Spinal cord (tissue), 10 donors: ENCODE data around the gene MPG. TPM values are rescaled to one million over a fixed set of nuclear protein-coding genes. Genes with fewer than 3 reads are reported as not detected.

Source experiments
- DNase-seq, 6 donors: peaks; one replicate each; pipeline versions ENCODE4 v3.0.0 to v3.0.0-alpha.2; 2013 to 2015; ENCODE audit warnings: low spot score in 6 of 6, low read depth in 4 of 6
- H3K27ac ChIP-seq: one replicate; pipeline ENCODE4 v1.5.1; 2013; ENCODE audit warnings: low read depth, low read length, control low read depth
- H3K27me3 ChIP-seq: one replicate; pipeline ENCODE4 v1.6.1; 2013; ENCODE audit warnings: low read length; ENCODE audit not compliant: control insufficient read depth, insufficient read depth
- H3K36me3 ChIP-seq: one replicate; pipeline ENCODE4 v1.6.1; 2013; ENCODE audit warnings: low read length; ENCODE audit not compliant: control insufficient read depth, insufficient read depth
- H3K4me1 ChIP-seq: one replicate; pipeline ENCODE4 v1.6.1; 2013; ENCODE audit warnings: low read length; ENCODE audit not compliant: control insufficient read depth, insufficient read depth
- H3K4me3 ChIP-seq: one replicate; pipeline ENCODE4 v1.5.1; 2013; ENCODE audit warnings: low read depth, low read length, control low read depth
- H3K9me3 ChIP-seq: one replicate; pipeline ENCODE4 v1.6.1; 2013; ENCODE audit warnings: low read length; ENCODE audit not compliant: control insufficient read depth, insufficient read depth
- WGBS: methylation state at CpG from one replicate; pipeline ENCODE4 v1.1.5; 2013; ENCODE audit warnings: missing lambda C conversion rate; ENCODE audit not compliant: insufficient coverage; 5-methylcytosine and 5-hydroxymethylcytosine counted together
- polyA plus RNA-seq, 2 donors: library from polyadenylated mRNA; unstranded; fragments of 120-200 nt; gene quantifications; one replicate each; pipeline ENCODE4 v1.2.1, GENCODE V29; 2013; ENCODE audit not compliant: insufficient read length in 2 of 2
- total RNA-seq, 2 donors: library from RNA; depleted of rRNA in 1 of 2; stranded (reverse); fragments of 120-200 nt in 1 of 2; fragments of >200 nt in 1 of 2; gene quantifications; one replicate each; pipeline versions ENCODE4 v1.2.3 to v1.2.4, GENCODE V29; 2013 to 2014
- donor health status: healthy.

MPG gene
- total and polyA plus RNA-seq, 4 donors = 43.8 to 54.2 (median 46.4) TPM

DNA sequence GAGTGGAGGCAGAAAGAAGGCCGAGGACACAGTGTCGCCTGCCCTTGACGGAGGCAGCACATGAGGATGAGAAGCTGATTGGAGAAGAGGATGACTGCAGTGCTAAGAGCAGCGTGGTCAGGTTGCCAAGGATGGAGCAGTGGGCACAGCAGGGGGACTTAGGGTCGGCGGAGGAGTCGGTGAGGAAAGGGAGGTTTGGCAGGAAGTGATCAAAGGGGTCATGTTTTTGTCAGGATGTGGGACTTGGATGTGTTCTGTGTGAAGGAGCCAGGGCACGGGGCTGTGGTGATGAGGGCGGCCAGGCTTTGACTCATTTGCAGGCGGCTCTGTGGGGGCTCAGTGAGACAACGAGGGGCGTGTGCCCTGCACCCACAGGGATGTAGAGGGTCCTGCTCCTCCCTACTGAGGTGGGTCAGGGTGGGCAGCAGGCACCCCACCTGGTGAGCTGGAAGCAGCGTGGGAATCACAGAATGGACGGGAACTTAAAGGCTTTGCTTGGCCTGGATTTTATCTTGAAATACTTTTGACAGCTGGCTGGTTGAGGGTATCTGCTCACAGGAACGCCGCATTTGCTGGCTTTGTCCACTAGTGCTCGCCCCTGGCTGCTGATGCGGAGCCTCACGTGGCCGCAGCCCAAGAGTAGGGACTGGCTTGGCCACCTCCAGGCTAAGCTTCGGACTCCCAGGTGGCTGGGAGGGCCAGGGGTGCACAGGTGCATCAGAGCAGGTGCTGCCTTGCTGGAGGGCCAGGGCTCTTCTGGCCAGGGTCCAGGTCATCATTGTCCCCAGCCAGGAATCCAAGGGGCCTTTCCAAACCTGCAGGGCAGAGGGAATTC lies 6.0 kb downstream of the MPG start:
- H3K27me3 ChIP-seq = no peaks in the 10 kb centered on the region
- H3K9me3 ChIP-seq = no peaks in the 10 kb centered on the region
- no peak overlapping the region for H3K4me3 ChIP-seq
- H3K27ac ChIP-seq = peak overlapping the region; percentile 11
- WGBS = 65% methylated on average over 21 of the region's 21 CpGs
- peaks cover 93% of the 10 kb centered on the region for H3K36me3 ChIP-seq
- DNase-seq = no peak
- H3K4me1 ChIP-seq = peaks cover 34% of the 10 kb centered on the region

DNA sequence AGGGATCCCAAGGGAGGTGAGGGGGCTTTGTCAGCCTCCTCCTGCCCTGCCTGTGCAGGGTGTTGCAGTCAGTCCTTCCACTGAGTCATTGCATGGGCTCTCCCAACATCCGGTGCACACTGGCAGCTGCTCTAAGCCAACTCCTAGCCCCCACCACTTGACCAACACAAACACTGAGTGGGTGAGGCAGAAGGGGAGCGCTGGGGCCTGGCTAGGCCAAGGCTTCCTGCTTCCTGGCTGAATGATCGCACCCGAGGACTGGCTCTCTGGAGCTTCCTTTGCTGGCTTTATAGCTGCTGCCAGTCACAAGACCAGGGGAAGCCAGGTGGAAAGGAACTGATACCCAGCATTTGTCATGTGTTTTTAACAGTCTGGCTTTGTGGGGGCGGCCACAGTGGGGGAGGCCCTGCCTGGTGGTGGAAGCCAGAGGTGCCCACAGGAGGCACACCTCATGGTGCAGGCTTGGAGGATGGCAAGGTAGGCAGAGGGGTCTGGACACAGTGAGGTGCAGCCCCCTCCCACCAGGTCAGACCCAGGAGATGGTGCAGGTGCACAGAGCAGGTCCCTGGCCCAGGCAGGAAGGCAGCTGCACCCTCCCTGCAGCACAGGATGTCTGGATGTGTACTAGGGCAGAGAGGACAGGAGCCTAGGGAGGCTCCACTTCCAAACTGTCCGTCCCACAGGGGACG lies 6.8 kb downstream of the MPG start:
- no peak for DNase-seq
- H3K36me3 ChIP-seq = peaks cover 93% of the 10 kb centered on the region
- no peaks in the 10 kb centered on the region for H3K9me3 ChIP-seq
- no peaks in the 10 kb centered on the region for H3K27me3 ChIP-seq
- peaks cover 26% of the 10 kb centered on the region for H3K4me1 ChIP-seq
- 80% methylated on average over 7 of the region's 7 CpGs for WGBS
- no peak overlapping the region for H3K4me3 ChIP-seq
- H3K27ac ChIP-seq = peak overlapping the region; percentile 11

GRCh38 chr16:85407-85782 lies 7.4 kb downstream of the MPG start:
- H3K4me1 ChIP-seq = peaks cover 28% of the 10 kb centered on the region
- no peak overlapping the region for H3K4me3 ChIP-seq
- H3K9me3 ChIP-seq = no peaks in the 10 kb centered on the region
- peaks cover 93% of the 10 kb centered on the region for H3K36me3 ChIP-seq
- DNase-seq = no peak
- H3K27me3 ChIP-seq = no peaks in the 10 kb centered on the region
- no peak overlapping the region for H3K27ac ChIP-seq
- 94% methylated on average over 18 of the region's 18 CpGs for WGBS

GRCh38 chr16:85865-86264 lies 7.8 kb downstream of the MPG start:
- no peak overlapping the region for H3K27ac ChIP-seq
- peaks cover 90% of the 10 kb centered on the region for H3K36me3 ChIP-seq
- H3K9me3 ChIP-seq = no peaks in the 10 kb centered on the region
- no peak overlapping the region for H3K4me3 ChIP-seq
- no peak for DNase-seq
- H3K27me3 ChIP-seq = no peaks in the 10 kb centered on the region
- H3K4me1 ChIP-seq = peaks cover 32% of the 10 kb centered on the region
- 84% methylated on average over 9 of the region's 9 CpGs for WGBS

- Histone ChIP-seq H3K4me1 (peaks cover 39% of the 10 kb centered on the region), H3K27ac (no peak overlapping the region), H3K9me3 (no peaks in the 10 kb centered on the region), H3K27me3 (no peaks in the 10 kb centered on the region), H3K36me3 (peaks cover 85% of the 10 kb centered on the region), H3K4me3 (no peak overlapping the region)
- no peak for DNase-seq
- 86% methylated on average over 19 of the region's 23 CpGs for WGBS
Measured at GRCh38 chr16:86483-86952, 8.5 kb downstream of the MPG start.

DNA sequence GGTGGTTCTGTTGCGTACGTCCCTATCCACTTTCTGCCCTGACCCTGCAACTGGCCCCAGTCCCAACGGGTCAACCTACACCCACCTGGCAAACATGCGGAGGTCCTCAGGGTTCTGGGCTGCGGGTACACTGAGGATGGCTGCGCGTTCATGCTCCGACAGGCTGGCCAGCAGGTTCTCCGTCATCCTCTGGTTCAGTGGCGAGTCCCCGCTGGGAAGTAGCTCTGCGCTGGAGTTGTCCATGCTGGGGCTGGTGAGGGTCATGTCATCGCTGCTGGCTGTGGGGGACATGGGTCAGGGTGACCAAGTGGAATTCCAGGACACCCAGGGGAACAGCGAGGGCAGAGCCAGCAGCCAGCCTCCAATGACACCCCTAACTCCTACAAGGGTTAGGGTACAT lies 10.6 kb downstream of the MPG start:
- DNase-seq = no peak
- H3K4me3 ChIP-seq = no peak overlapping the region
- no peaks in the 10 kb centered on the region for H3K9me3 ChIP-seq
- peaks cover 57% of the 10 kb centered on the region for H3K4me1 ChIP-seq
- peaks cover 86% of the 10 kb centered on the region for H3K36me3 ChIP-seq
- H3K27ac ChIP-seq = no peak overlapping the region
- H3K27me3 ChIP-seq = no peaks in the 10 kb centered on the region
- 97% methylated on average over 12 of the region's 14 CpGs for WGBS

GRCh38 chr16:89391-90302 lies 11.6 kb downstream of the MPG start:
- Histone ChIP-seq H3K36me3 (peaks cover 85% of the 10 kb centered on the region), H3K27ac (no peak overlapping the region)

DNA sequence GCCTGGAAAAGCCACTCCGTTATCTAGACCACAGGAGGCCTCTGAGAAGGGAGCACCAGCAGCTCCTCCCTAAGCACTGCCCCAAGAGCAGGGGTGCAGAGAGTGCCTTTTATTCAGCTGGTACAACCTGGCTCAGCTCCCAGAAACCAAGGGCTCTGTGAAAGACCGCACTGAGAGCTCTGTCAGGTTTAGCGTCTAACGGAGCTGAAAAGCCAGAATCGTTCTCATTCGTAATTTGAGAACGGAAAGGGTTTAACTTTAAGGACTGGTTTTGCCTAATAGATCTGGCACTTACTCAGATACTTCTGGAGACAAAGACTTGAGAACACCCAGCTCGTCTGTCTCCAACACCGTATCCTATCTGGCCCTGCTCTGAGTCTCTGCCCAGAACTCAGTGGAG lies 13.5 kb downstream of the MPG start:
- H3K27me3 ChIP-seq = no peaks in the 10 kb centered on the region
- peak overlapping the region; percentile 84 for H3K27ac ChIP-seq
- WGBS = 37% methylated on average over 9 of the region's 9 CpGs
- no peak overlapping the region for H3K4me3 ChIP-seq
- H3K36me3 ChIP-seq = peaks cover 78% of the 10 kb centered on the region
- DNase-seq = peak in 4 of 6 donors; percentile 67 to 92 (median 86)
- peaks cover 43% of the 10 kb centered on the region for H3K4me1 ChIP-seq
- no peaks in the 10 kb centered on the region for H3K9me3 ChIP-seq

More at GRCh38 chr16:89391-90302, 11.6 kb downstream of the MPG start:
- DNase-seq = no peak
- 93% methylated on average over 29 of the region's 30 CpGs for WGBS
- H3K4me1 ChIP-seq = peaks cover 54% of the 10 kb centered on the region
- H3K4me3 ChIP-seq = no peak overlapping the region
- no peaks in the 10 kb centered on the region for H3K27me3 ChIP-seq
- H3K9me3 ChIP-seq = no peaks in the 10 kb centered on the region
